Skeletal muscle cell (primary cell): ENCODE results near the gene BACH2.

Experiments
- DNase-seq: peaks from one replicate; pipeline ENCODE4 v3.0.0-alpha.2; 2010; ENCODE audit warnings: low read depth
- H3K4me3 ChIP-seq: 2 replicates; pipeline ENCODE4 v1.5.1; 2011; ENCODE audit warnings: low read depth, mild to moderate bottlenecking, control low read depth, low read length, moderate library complexity

BACH2 gene

DNA sequence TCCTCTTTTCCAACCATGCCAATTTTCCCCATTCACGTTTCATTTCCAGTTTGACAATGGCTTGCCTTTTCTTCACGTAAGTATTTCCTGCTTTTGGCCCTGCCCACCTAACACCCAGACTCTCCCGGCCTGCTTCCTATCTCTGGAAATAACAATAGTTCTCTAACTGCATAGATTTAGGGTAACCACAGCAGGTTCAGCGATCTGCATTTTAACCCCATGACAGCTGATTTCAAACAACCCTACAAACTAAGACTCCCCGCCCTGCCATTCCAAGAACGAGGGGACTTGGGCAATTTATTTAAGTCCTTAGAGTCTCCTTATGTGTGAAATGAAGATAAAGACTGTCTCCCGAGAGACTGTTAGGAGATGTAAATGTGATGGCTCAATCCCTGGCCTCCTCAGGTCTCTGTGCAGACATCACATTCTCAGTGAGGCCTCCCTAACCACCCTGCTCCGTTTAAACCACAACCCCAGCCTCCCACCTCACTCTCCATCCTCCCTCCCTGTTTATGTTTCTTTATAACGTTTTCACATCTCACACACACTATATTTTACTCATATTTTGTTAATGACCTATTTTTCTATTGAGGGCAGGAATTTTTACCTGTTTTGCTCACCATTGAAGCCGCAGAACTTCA is 267.5 kb downstream of the BACH2 start:
- DNase-seq, result no peak
- H3K4me3 ChIP-seq, result no peak overlapping the region

DNA sequence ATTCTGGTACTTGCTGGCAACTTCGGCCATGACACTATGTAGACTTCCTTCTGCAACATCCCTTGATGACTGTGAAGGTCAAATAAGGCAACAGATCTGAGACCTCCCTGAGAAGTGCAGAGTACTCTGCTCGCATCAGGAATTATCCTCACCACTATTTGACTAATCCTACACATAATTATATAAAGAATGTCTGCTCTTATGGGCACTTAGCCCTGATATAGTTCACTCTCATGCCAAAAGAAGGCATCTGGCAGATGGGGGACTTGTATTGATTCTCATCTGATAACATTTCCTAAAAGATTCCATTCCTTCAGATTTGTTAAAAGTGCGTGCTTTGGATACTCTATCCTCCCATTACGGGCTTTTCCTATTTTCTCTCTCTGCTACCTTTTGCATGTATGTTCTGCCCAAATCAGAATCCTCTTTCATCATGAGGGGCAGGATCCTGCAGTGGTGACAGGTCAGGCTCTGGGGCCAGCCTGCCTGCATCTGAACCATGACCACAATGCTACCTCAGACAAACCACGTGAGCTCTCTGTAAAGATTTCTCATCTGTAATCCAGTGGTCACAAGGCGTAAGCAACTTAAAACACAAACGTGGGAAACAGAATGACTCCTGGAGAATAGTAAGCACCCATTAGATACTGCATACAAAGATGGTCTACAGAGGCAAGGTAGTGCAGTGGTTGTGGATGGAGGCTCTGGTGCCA is 268.4 kb downstream of the BACH2 start:
- H3K4me3 ChIP-seq, result no peak overlapping the region
- no peak for DNase-seq

DNA sequence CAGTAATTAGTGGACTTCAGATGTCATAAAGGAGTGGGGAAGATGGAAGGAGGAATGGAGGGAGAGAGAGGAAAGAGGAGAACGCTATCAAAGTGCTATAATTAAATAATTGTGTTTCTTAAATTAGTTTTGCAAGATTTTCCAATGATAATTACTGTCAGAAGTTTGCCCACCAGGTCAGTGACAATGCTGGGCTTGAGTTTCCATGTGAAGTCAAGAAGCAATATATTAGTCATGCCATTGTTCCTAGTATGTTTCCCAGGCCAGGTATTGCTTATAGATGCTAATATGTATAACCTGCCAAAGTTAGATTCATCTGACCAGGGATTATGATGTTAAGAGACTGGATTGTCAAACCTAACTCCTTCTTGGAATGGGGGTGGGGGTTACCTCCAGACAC is 270.4 kb downstream of the BACH2 start:
- no peak overlapping the region for H3K4me3 ChIP-seq

DNA sequence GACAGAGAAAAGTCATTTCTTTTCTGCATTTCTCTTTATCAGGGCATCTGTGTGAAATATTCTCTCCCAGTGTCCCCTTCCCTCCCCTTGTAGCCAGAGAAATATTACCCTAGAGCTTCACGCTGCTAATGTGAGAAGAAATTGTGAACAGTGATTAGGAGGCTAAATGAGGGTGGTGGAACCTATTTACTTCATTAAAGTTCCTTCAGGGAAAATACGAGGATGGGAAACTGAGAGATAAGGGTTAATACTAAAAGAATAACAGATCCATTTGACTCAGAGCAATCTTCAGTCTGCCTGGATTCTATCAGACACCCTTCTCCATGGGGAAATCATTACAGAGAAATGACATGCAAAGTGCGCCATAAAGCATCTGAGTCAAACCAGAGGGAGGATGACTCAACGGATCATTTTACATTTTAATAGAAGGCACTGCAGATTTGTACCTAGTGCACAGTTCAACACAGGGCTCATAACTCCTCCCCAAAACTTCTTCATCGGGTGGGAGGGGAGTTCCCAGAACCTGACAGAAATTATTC is 271.1 kb downstream of the BACH2 start:
- DNase-seq, result peak; percentile 94
- H3K4me3 ChIP-seq, result no peak overlapping the region

More for the DNA sequence above, 270.4 kb downstream of the BACH2 start:
- no peak for DNase-seq

DNA sequence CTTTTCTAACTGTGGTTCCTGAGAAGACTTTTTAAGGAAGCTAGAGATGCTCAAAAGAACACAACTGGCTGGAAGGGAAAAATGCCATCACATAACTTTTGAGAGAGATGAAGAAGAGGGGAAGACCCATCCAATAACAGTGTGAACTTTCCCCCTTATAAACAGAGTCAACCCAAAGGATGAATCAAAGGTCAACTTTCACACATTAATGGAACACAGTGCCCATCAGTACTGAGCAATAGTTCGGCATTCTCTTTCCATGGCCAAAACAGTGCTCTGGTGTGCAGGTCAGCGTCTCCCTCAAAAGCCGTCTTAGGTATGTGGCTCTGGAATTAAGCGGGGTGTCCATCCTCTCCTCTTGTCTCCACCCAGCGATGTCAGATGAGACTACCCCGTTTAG is 272.0 kb downstream of the BACH2 start:
- no peak overlapping the region for H3K4me3 ChIP-seq
- no peak for DNase-seq

DNA sequence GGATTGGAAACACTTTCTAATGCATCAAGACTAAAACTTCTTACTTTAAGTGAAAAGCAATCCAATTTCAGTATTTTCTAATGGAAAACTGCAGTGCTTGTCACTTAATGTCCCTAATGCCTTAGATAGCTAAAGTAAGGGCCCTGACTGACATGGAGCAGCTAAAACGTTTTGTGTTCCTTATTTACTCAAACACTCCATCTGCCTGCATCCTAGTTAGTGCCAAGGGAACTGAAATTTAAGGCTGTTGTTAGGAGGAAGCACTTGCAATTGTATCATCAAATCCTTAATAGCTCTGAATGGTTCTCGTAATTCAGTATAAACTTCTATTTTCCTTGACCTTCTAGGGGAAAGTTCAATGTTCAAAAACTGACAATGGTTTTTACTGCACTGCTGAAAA is 274.9 kb downstream of the BACH2 start:
- no peak overlapping the region for H3K4me3 ChIP-seq
- DNase-seq, result no peak

DNA sequence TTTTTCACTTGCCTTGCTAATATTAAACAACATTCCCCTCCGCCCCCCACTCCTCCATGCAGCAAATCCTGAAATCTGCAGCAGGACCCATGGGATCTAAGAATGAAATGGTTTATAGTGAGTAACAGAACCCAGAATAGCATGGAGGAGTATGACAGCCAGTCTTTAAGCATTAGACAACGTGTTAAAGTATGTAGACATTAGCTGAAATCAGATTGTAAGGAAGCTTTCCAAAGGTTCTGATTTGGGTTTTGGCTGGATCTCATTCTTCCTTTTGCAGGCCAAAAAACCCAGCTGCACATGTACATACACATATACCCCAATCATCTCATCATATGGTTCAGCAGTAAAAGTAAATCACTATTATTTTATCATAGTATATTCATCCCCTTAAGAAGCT is 275.9 kb downstream of the BACH2 start:
- H3K4me3 ChIP-seq, result no peak overlapping the region
- DNase-seq, result no peak

DNA sequence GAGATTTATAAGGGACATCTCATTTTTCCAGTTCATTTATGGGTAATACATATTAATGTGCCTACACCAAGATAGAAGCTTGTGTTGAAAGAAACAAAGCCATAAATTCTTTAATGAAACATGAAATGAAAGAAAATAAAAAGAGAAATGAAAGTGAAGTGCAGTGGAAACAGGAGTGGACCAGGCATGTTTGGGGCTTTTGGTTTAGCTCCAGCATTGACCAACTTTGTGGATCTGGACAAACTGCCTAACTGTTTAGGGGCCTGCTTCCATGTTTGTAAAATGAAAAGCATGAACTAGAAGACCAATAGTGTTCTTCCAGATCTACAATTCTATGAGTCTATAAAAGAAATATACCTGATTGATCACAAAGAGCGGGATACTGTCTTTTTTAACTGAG is 277.4 kb downstream of the BACH2 start:
- H3K4me3 ChIP-seq, result no peak overlapping the region
- no peak for DNase-seq

DNA sequence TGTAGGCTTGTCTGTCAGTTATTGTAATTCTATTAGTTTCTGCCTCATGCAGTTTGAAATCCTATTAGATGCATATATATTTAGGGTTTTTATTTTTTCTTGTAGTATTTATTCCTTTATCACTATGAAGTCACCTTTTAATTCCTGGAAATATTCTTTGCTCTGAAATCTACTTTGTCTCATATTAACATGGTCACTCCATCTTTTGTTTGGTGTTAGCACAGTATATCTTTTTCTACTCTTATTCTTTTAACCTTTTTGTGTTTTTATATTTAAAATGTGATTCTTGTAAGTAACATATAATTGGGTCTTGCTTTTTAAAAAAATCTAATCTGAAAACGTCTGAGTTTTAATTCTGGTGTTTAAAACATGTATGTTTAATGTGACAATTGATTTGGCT is 280.8 kb downstream of the BACH2 start:
- H3K4me3 ChIP-seq, result no peak overlapping the region
- no peak for DNase-seq

DNA sequence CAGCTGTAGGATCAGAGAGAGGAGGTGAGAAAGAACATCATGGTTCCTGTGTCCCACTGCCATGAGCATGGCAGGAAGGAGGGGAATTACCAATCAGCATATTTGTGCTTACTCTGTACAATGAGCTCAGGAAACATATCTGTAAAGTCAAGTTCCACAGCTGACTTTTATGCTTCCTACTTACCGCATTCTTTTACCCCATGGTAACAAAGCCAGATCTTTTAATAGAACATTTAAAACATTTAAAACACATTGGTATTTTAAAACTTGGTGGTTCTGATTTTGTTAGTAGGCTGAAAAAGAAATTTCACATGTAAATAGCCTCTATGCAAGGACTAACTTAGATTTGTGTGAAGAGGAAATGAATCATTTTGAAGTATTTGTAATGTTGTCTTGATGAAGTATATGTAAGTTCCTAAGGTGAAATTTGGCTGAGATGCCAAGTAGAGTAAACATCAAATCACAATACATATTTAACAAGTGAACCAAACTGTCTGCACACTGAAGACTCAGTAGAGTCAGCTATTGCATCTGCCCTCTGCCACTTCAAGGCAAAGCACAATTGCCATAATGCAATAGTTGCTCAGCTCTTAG is 287.6 kb downstream of the BACH2 start:
- no peak overlapping the region for H3K4me3 ChIP-seq
- DNase-seq, result peak; percentile 49

DNA sequence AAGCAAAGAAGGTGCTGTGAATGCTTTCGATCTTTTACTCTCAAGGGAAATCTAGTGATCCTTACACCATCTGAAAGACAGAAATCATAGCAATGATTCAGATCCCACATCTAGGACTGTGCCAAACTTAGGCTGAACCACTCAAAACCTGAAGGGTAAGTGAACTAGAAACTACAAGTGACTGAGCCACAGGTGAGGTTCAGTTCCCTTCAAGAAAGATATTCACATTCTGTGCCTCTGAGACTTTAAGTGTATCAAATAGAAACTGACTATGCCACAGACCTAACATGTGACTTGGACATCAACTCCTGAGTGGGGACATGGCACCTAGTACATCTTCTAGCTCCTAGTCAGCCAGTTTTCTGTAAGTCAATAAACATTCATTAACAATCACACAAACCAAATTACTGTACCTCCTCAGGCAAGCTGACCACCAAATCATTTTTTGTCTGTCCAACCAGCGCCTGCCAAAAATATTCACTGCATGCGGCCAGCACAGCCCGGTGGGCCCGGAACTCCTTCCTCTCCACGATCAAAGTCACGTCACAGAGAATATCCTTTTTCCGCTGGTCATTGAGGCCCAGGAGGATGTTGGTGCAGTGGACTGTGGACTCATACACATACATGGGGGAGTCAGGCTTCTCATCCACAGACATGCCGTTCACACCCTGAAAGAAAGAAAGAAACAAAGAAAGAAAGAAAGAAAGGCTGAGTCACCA is 288.3 kb downstream of the BACH2 start:
- H3K4me3 ChIP-seq, result no peak overlapping the region
- no peak for DNase-seq

DNA sequence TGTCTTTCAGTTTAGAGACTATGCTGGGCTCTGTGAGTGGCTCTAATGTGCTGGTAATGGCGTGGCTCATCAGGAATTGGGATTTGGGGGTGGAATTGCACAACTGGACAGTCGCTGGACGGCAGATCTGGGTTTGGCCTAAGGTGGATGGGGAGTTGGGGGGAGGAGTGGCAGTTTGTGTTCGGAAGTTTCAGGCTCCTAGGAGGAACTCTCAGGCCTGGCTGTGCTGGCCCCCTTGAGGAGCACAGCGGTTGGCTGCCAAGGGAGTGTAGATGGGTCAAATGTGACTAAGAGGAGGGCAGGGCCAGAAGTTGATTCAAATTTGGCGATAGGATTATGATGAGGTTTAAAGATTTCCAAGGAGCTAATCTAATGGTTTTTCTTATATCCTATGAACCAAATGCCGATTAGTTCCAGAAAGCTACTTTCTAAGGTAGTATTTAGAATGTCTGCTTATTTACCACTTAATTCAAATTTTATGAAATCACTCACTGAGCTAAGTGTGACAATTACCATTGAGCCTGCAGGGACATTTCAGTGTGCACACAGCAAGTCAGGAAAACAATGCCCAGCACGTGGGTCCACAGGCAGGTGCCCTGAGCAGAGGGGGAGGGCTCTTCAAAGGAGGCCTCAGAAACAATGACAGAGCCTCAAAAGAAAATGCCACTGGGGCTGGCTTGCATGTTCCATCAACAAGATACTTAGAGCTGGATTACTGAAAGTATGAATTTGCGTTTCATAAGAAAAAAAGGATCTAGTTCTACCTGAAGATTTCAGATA is 291.4 kb downstream of the BACH2 start:
- no peak overlapping the region for H3K4me3 ChIP-seq
- DNase-seq, result no peak

DNA sequence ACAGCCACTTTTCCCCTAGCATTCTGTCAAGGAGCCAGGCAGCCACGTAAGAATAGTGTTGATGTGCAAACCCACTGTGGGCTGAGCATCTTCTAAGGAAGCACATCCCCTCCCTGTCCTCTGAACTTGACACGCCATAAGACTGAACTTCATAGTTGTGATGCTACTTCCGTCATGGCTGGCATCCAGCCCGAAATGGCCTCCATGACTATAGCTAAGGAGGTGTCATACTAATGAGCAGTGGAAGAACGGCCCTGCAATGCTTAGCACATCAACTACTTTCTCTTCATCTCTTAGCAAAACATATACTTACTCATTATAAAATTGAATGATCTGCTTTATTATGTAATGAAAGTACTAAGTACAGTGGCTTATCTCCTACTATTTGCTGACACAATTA is 292.1 kb downstream of the BACH2 start:
- no peak for DNase-seq
- no peak overlapping the region for H3K4me3 ChIP-seq

DNA sequence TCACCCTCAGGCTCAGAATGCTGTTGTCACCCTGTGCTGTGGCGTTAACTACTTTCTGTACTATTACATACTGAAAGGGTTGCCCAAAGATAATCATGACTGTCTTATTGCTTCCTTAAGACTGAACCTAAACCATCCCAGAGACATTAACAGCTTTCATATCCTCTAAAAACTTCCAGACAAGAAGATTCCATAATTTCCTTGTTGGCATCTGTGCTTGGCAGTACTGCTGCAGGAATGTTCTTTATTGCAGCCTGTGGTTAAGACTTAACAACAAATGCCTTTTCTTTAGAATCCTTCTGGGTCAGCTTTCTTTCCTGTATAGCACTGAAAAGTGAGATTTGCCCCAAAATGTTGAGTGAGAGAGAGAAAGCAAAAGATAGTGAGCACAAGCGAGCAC is 292.7 kb downstream of the BACH2 start:
- no peak for DNase-seq
- H3K4me3 ChIP-seq, result no peak overlapping the region

DNA sequence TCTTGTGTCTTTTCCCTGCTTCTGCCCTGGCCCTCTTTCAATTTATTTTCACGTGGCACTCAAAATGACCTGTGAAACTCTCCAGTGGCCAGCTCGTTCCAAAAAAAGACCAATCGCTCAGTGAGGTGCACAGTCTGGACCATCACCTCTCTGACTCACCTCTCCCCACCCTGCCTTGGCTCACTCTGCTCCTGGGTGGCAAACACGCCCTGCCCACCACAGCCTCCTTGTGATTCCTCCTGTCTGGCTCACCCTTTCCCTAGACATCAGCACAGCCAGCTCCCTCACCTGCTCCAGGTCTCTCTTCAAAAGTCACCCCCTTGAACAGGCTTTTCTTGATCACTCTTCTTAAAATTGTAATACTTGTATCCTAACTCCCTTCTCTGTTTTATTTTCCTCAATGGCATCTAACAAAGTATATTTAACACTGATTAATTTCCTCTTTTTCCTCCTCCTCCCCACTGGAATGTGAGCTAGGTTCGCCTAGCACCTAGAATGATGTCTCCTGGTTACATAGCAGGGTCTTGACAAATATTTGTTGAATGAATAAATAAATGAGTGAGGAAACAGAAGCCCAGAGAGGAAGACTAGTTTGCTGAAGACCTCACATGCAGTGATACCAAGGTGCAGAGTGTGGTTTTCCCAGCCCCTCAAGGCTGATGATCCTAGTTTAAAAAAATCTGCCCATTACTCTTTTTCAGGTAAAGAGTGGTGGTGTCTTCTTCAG is 293.4 kb downstream of the BACH2 start:
- DNase-seq, result no peak
- H3K4me3 ChIP-seq, result no peak overlapping the region

DNA sequence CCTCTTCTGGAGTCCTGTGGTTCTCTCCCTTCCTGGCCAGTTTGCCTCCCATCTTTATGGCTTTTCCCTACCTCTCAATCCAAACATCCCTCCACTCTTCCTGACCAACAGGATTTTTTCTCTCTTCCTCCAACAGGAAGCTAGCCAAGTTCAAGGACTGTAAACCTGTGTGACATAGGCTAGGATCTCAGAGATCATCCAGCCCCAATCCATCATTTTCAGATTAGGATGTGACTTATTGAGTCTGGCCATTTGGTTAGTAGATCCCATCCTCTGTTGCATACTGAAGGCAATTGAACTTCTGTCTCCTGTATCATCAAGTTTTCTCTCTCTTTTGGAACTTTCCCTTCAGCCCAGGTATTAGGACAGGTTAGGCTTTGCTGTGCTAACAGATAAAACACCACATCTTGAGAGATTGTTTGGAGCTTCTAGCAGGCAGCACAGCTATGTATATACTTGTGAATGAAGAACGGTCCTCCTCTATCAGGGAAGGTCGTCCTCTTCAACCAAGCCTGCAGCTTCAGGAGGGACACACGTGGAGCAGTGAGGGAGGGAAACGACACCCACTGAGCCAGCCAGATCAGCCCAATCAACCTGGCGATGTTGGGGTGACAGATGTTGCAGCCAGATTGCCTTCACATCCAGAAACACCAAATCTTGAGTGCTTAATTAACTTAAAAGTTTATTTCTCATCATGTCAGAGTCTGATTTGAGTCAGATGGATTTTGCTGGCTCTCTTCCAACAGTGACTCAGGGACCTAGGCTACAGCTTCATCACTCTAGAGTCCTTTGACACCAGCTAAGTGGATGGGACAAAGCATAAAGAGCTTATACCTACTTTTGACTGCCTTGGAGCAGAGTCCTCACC is 295.5 kb downstream of the BACH2 start:
- DNase-seq, result no peak
- H3K4me3 ChIP-seq, result no peak overlapping the region

DNA sequence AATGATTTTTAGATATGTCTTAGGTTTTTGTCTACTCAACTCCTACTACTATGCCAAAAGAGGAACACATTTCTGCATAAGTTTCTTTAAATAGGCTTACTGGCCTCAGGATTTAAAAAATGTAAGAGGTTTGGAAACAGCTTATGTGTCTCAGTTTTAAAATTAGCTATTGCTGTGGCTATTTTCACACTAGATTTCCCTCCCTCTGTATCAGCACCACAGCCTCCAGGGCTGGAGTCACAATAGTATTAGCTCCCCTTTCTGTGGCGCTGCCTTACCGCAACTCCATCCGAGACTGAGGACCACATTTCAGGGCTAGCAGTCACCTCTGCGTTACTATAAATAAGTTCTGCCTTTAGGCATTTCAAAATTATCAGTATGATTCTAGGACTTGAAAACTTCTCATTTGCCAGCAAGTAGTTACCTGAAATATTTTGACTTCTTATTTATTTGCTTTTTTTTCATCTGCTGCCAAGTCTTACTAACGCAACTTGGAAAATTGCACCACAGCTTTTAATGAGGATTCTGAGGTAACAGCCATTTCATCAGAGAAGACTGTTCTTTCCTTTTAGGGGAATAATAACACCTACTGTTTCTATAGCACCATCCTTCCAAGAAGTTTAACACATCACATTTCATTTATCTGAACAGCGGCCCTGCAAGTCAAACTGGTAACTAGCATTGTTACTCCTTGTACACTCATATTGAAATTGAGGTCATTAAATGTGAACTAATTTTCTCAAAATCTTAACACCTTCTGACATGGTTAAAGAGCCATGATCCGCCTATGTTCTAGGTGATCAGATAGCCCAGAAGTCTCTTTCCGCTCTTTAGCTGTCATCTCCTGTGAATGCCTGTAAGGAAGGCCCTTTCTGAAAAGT is 296.5 kb downstream of the BACH2 start:
- DNase-seq, result no peak

More for the DNA sequence above, 296.5 kb downstream of the BACH2 start:
- no peak overlapping the region for H3K4me3 ChIP-seq
